GM12878 (cell line): ENCODE results near the gene DNHD1. TPM values are rescaled to one million over a fixed set of nuclear protein-coding genes. Genes with fewer than 3 reads are reported as not detected.
A peak's percentile ranks its signal among the peaks of the same experiment; 100 is the strongest.

Source experiments
- ATAC-seq: fragments of 200-7000 bp; cut with Tn5 transposase; 3 replicates; pipeline ENCODE4 v1.9.1; 2020; ENCODE audit warnings: mild to moderate bottlenecking, moderate library complexity
- BruUV-seq: library from RNA; stranded (reverse); fragments of 400-500 nt; replicated peaks from 2 replicates; lab custom pipeline; 2021; lab: Mats Ljungman, UMichigan
- CTCF ChIA-PET: fragments of 300-600 bp; sonication (Branson Sonifier 250); formaldehyde crosslinking; extraction: SDS; loops from one replicate; lab custom pipeline; 2021; ENCODE audit warnings: inconsistent platforms; lab: Yijun Ruan, JAX
- POLR2A ChIA-PET: fragments of 350-600 bp; formaldehyde crosslinking; extraction: SDS; loops from one replicate; lab custom pipeline; 2021; ENCODE audit warnings: inconsistent platforms; lab: Charles Lee
- RAD21 ChIA-PET: fragments of 300-600 bp; sonication (Branson Sonifier 250); formaldehyde crosslinking; loops from one replicate; lab custom pipeline; 2023; ENCODE audit warnings: antibody characterized with exemption; ENCODE audit not compliant: unreplicated experiment; lab: Charles Lee
- SMC1A ChIA-PET: fragments of 300-600 bp; sonication (Branson Sonifier 250); formaldehyde crosslinking; loops from one replicate; lab custom pipeline; 2023; ENCODE audit not compliant: unreplicated experiment, uncharacterized antibody; lab: Charles Lee
- DNase-seq: peaks from one replicate; pipeline ENCODE4 v3.0.0-alpha.2; 2011; ENCODE audit warnings: low read depth, low spot score
- FAIRE-seq: peaks from 3 replicates; lab custom pipeline; 2011; peaks lifted over from hg19 to GRCh38; lab: Jason Lieb, UNC
- H2AFZ ChIP-seq: 2 replicates; pipeline ENCODE4 v1.6.0; 2011; ENCODE audit warnings: low read depth, low read length, control low read depth; ENCODE audit not compliant: control insufficient read depth
- H3K27ac ChIP-seq: 2 replicates; pipeline ENCODE4 v1.5.1; 2011; ENCODE audit warnings: control low read depth; ENCODE audit not compliant: control insufficient read depth, insufficient read depth
- H3K27me3 ChIP-seq, 2 experiments: replicated peaks in 1 of 2; 2 replicates each; pipeline versions ENCODE4 v1.6.0 to v1.6.1; 2011; ENCODE audit warnings: low read length in 1 of 2; ENCODE audit not compliant: control insufficient read depth in 2 of 2, insufficient read depth in 2 of 2
- H3K36me3 ChIP-seq, 2 experiments: 2 replicates each; pipeline ENCODE4 v1.5.1; 2011; ENCODE audit warnings: low read length in 1 of 2; ENCODE audit not compliant: control insufficient read depth in 2 of 2, insufficient read depth in 2 of 2
- H3K4me1 ChIP-seq: 2 replicates; pipeline ENCODE4 v1.6.1; 2011; ENCODE audit warnings: mild to moderate bottlenecking, low read length, moderate library complexity, mixed read lengths; ENCODE audit not compliant: control insufficient read depth, insufficient read depth
- H3K4me2 ChIP-seq: 2 replicates; pipeline ENCODE4 v1.6.0; 2011; ENCODE audit warnings: control low read depth; ENCODE audit not compliant: control insufficient read depth, insufficient read depth
- H3K4me3 ChIP-seq: fragments of 200-600 bp; sonication (generic); 2 replicates; pipeline ENCODE4 v1.5.1; 2016
- H3K79me2 ChIP-seq: 2 replicates; pipeline ENCODE4 v1.6.0; 2011; ENCODE audit warnings: low read length; ENCODE audit not compliant: control insufficient read depth, insufficient read depth
- H3K9ac ChIP-seq: 2 replicates; pipeline ENCODE4 v1.8.0; 2011; ENCODE audit warnings: low read length, control low read depth, mixed read lengths; ENCODE audit not compliant: control insufficient read depth, insufficient read depth
- H3K9me3 ChIP-seq: replicated peaks from 3 replicates; pipeline ENCODE4 v1.5.1; 2011; ENCODE audit warnings: mild to moderate bottlenecking, low read length; ENCODE audit not compliant: control insufficient read depth, insufficient read depth
- H4K20me1 ChIP-seq: 2 replicates; pipeline ENCODE4 v1.6.0; 2011; ENCODE audit not compliant: control insufficient read depth, insufficient read depth
- BACH1 ChIP-seq: fragments of 450-650 bp; IDR thresholded peaks from 2 replicates; pipeline ENCODE4 v1.6.1; 2017; ENCODE audit warnings: mild to moderate bottlenecking, borderline replicate concordance
- BHLHE40 ChIP-seq, 2 experiments: fragments of 450-650 bp in 1 of 2; IDR thresholded peaks; 2 replicates each; pipeline ENCODE4 v1.6.1; 2011 to 2017; ENCODE audit warnings: low read depth in 2 of 2, borderline replicate concordance in 1 of 2, improper control_type of control experiment in 1 of 2, low read length in 1 of 2, mild to moderate bottlenecking in 1 of 2
- CEBPB ChIP-seq, 2 experiments: fragments of 150-350 bp in 1 of 2; IDR thresholded peaks; 2 replicates each; pipeline ENCODE4 v1.6.1; 2012 to 2014; ENCODE audit warnings: low read depth in 2 of 2, low read length in 2 of 2, borderline replicate concordance in 1 of 2, inconsistent platforms in 1 of 2
- ESRRA ChIP-seq: IDR thresholded peaks from 2 replicates; pipeline ENCODE4 v1.6.1; 2012; ENCODE audit warnings: mild to moderate bottlenecking, low read length, improper control_type of control experiment
- IRF4 ChIP-seq: IDR thresholded peaks from 2 replicates; pipeline ENCODE4 v1.6.1; 2011; ENCODE audit warnings: low read depth, low read length
- JUNB ChIP-seq: IDR thresholded peaks from 2 replicates; pipeline ENCODE4 v1.6.1; 2016; ENCODE audit warnings: antibody characterized with exemption, mild to moderate bottlenecking
- MEF2B ChIP-seq: fragments of 450-650 bp; IDR thresholded peaks from 2 replicates; pipeline ENCODE4 v1.6.1; 2018; ENCODE audit warnings: mild to moderate bottlenecking, moderate library complexity; ENCODE audit not compliant: partially characterized antibody, poor library complexity, severe bottlenecking
- NKRF ChIP-seq: fragments of 450-650 bp; conservative IDR thresholded peaks from 2 replicates; pipeline ENCODE4 v1.6.1; 2017; ENCODE audit warnings: mild to moderate bottlenecking, moderate library complexity
- PAX5 ChIP-seq: IDR thresholded peaks from 2 replicates; pipeline ENCODE4 v1.6.1; 2011; ENCODE audit warnings: low read depth, low read length, borderline replicate concordance
- RB1 ChIP-seq: fragments of 450-650 bp; formaldehyde crosslinking; IDR thresholded peaks from 2 replicates; pipeline ENCODE4 v1.6.1; 2017; ENCODE audit warnings: mild to moderate bottlenecking, borderline replicate concordance
- RELA ChIP-seq: fragments of 450-650 bp; IDR thresholded peaks from 2 replicates; pipeline ENCODE4 v1.8.0; 2014; ENCODE audit warnings: borderline replicate concordance; ENCODE audit not compliant: partially characterized antibody
- RFX5 ChIP-seq: IDR thresholded peaks from 2 replicates; pipeline ENCODE4 v1.6.1; 2011; ENCODE audit warnings: low read depth, low read length, improper control_type of control experiment
- SIN3A ChIP-seq: IDR thresholded peaks from 2 replicates; pipeline ENCODE4 v1.6.1; 2012; ENCODE audit warnings: low read depth, low read length, improper control_type of control experiment
- SMARCA5 ChIP-seq: fragments of 450-650 bp; IDR thresholded peaks from 2 replicates; pipeline ENCODE4 v1.6.1; 2017; ENCODE audit warnings: mild to moderate bottlenecking
- SPI1 ChIP-seq: IDR thresholded peaks from 2 replicates; pipeline ENCODE4 v1.6.1; 2011; ENCODE audit warnings: low read depth, mild to moderate bottlenecking, low read length, moderate library complexity, borderline replicate concordance; ENCODE audit not compliant: insufficient read depth
- SRF ChIP-seq, 2 experiments: IDR thresholded peaks; 2 replicates each; pipeline ENCODE4 v1.6.1; 2011; ENCODE audit warnings: low read depth in 2 of 2, low read length in 2 of 2, mild to moderate bottlenecking in 1 of 2, moderate library complexity in 1 of 2
- TCF7 ChIP-seq: IDR thresholded peaks from 2 replicates; pipeline ENCODE4 v1.6.1; 2014; ENCODE audit warnings: antibody characterized with exemption, borderline replicate concordance
- WGBS: methylation state at CpG from one replicate; pipeline ENCODE4 v1.1.6; 2016; ENCODE audit warnings: low lambda C conversion rate; ENCODE audit not compliant: insufficient replicate concordance, insufficient coverage; ENCODE audit errors: missing lambda C conversion rate; 5-methylcytosine and 5-hydroxymethylcytosine counted together
- in situ Hi-C: fragments of 300-500 bp; cut with MboI; formaldehyde crosslinking; loops from 9 replicates; pipeline ENCODE4 v1.14.3; 2018; ENCODE audit warnings: mixed read lengths
- intact Hi-C: fragments of 100-400 bp; cut with micrococcal nuclease; formaldehyde crosslinking; loops from one replicate; pipeline ENCODE4 v1.14.2; 2022; ENCODE audit not compliant: unreplicated experiment
- polyA plus RNA-seq, 11 experiments: library from polyadenylated mRNA; depleted of rRNA in 4 of 11; unstranded in 6 of 11; stranded (reverse) in 5 of 11; fragments of >200 nt; fragmentation: Nextera tagmentation in 4 of 11; fragmentation: Illumina TruSeq in 1 of 11; extraction: Ambion mirVana in 4 of 11; extraction: Trizol in 1 of 11; gene quantifications; 1 replicate in 1 of 11; 2 replicates in 10 of 11; pipeline versions ENCODE4 v1.2.1 to v1.2.3, GENCODE V29; 2011 to 2016; ENCODE audit warnings: inconsistent platforms in 2 of 11, missing spikeins in 2 of 11, low read depth in 1 of 11
- total RNA-seq, 4 experiments: library from RNA; depleted of rRNA in 3 of 4; stranded (reverse); fragments of >200 nt in 3 of 4; fragmentation: Illumina TruSeq in 1 of 4; extraction: Trizol in 1 of 4; gene quantifications; 2 replicates each; pipeline versions ENCODE4 v1.2.1 to v1.2.3, GENCODE V29; 2013 to 2021

Gene DNHD1
- total and polyA plus RNA-seq, 10 of the 15 experiments (the other 5 are each of a cell fraction or from before 2014, with no cell fraction given) = 0.99 to 16.9 (median 8.6) TPM

GRCh38 chr11:6619004-6619745, 122.1 kb downstream of the DNHD1 start, which contains the start of gene TPP1:
Gene TPP1, minus strand, starts transcription at chr11:6619422. Its CDS starts 22 bp downstream, at chr11:6619400.
- BruUV-seq = TSS peak; percentile 75
- Histone ChIP-seq H4K20me1 (no peaks in the 10 kb centered on the region), H3K27me3 (no peaks in the 10 kb centered on the region), H2AFZ (peak within 1 kb of the TSS; percentile 95), H3K9ac (peak within 1 kb of the TSS; percentile 95), H3K9me3 (no peaks in the 10 kb centered on the region), H3K36me3 (peaks cover 0 to 4% of the 10 kb centered on the region in 2 experiments; a peak in 1 of 4 replicates), H3K27ac (peak within 1 kb of the TSS; percentile 90), H3K4me2 (peak within 1 kb of the TSS; percentile 92), H3K4me3 (peak within 1 kb of the TSS; percentile 95), H3K79me2 (peaks cover 12% of the 10 kb centered on the region), H3K4me1 (peaks cover 5% of the 10 kb centered on the region)
- ATAC-seq = peak; percentile 98
- in situ Hi-C loops (loop anchor here (10.0 kb wide), 1 partner anchor 906 kb away; no protein-coding TSS in a partner anchor), intact Hi-C loops (loop anchor here (2.0 to 10.0 kb wide), 2 partner anchors 50 to 906 kb away; no protein-coding TSS in a partner anchor)
- WGBS = under 1% methylated on average over 16 of the region's 16 CpGs
- ChIA-PET SMC1A (interaction anchor here (0.8 to 3.5 kb wide), 17 partner anchors 8 to 234 kb away, joined by 3 to 34 read pairs (median 4); partner anchors contain the start of genes ILK and MRPL17), POLR2A (interaction anchor here (0.8 to 9.1 kb wide), 19 partner anchors 8 to 930 kb away, joined by 3 to 85 read pairs (median 4); partner anchors contain the start of genes ARFIP2, ILK, MRPL17 and SMPD1), RAD21 (interaction anchor here (0.8 to 4.3 kb wide), 18 partner anchors 9 to 240 kb away, joined by 3 to 55 read pairs (median 5); partner anchors contain the start of genes ARFIP2, ILK, MRPL17 and RRP8), CTCF (interaction anchor here (0.8 to 3.5 kb wide), 19 partner anchors 8 to 240 kb away, joined by 3 to 27 read pairs (median 4); partner anchors contain the start of genes ILK and MRPL17)
- DNase-seq = peak; percentile 93
- FAIRE-seq = peak; percentile 99
- TF ChIP-seq IRF4 (0 out of 2 replicates have a peak, but pooled peaks have one; percentile 18), SRF (IDR thresholded peaks at IDR 0.05; ENCODE audit: low read depth in 2 of 2, low read length in 2 of 2) (no peak), ESRRA (no peak), NKRF (peak; percentile 89), BHLHE40 (IDR thresholded peaks at IDR 0.05; ENCODE audit: borderline replicate concordance in 1 of 2, low read depth in 2 of 2, low read length in 1 of 2) (peak; percentile 76 to 87), SMARCA5 (no peak), RELA (peak; percentile 91), SPI1 (no peak), RB1 (no peak), TCF7 (no peak), MEF2B (peak; percentile 98), BACH1 (0 out of 2 replicates have a peak, but pooled peaks have one; percentile 33), CEBPB (IDR thresholded peaks at IDR 0.05; ENCODE audit: borderline replicate concordance in 1 of 2, low read depth in 2 of 2, low read length in 2 of 2) (peak in 1 of 2 experiments; percentile 94; a peak in 1 of 4 replicates), SIN3A (peak; percentile 95), PAX5 (peak; percentile 41; the same call in 1 of the 2 replicates), JUNB (peak; percentile 50; the same call in 1 of the 2 replicates), RFX5 (peak; percentile 100)
